Ascending aorta (tissue), 2 donors: ENCODE data around the gene RUBCN. TPM values are rescaled to one million over a fixed set of nuclear protein-coding genes. Genes with fewer than 3 reads are reported as not detected.
A peak's percentile ranks its signal among the peaks of the same experiment; 100 is the strongest.
"Not testable (repeated sequence)": the region's sequence is repeated elsewhere in the genome, so short reads cannot be mapped to it uniquely, and the experiment has no call there.

Source experiments
- DNase-seq, 2 donors: peaks; one replicate each; pipeline ENCODE4 v3.0.0-alpha.2; 2019; ENCODE audit warnings: low spot score in 2 of 2
- H3K27ac ChIP-seq, 2 donors: fragments of 200-600 bp; sonication (generic); one replicate each; pipeline ENCODE4 v1.5.1; 2016 to 2017; ENCODE audit warnings: mild to moderate bottlenecking in 1 of 2
- H3K27me3 ChIP-seq: fragments of 200-600 bp; sonication (generic); one replicate; pipeline ENCODE4 v1.5.1; 2017
- H3K36me3 ChIP-seq, 2 donors: fragments of 200-600 bp; sonication (generic); one replicate each; pipeline ENCODE4 v1.5.1; 2016
- H3K4me1 ChIP-seq, 2 donors: fragments of 200-600 bp; sonication (generic); one replicate each; pipeline ENCODE4 v1.5.1; 2016 to 2017; ENCODE audit warnings: mild to moderate bottlenecking in 1 of 2
- H3K4me3 ChIP-seq, 2 donors: fragments of 200-600 bp; sonication (generic); one replicate each; pipeline ENCODE4 v1.5.1; 2016 to 2017; ENCODE audit warnings: mild to moderate bottlenecking in 1 of 2
- H3K9me3 ChIP-seq, 2 donors: fragments of 200-600 bp; sonication (generic); one replicate each; pipeline ENCODE4 v1.5.1; 2016
- intact Hi-C: fragments of 100-400 bp; cut with DNase I; formaldehyde crosslinking; loops from one replicate; pipeline ENCODE4 v1.15.1; 2023
- total RNA-seq: library from RNA; depleted of rRNA; stranded (reverse); fragments of >200 nt; gene quantifications from one replicate; pipeline ENCODE4 v1.1.0, GENCODE V29; 2016
- TF ChIP-seq, protein P1 (sequence below), 3 experiments: fragments of 200-600 bp in 2 of 3; fragments of 450-650 bp in 1 of 3; sonication (generic) in 2 of 3; IDR thresholded peaks; one replicate each; pipeline ENCODE4 v1.5.1; 2016 to 2019; ENCODE audit warnings: antibody characterized with exemption in 3 of 3, mild to moderate bottlenecking in 1 of 3, moderate library complexity in 1 of 3

The RUBCN gene
- total RNA-seq, 1 donor from 2014 or later = 27.4 TPM

DNA sequence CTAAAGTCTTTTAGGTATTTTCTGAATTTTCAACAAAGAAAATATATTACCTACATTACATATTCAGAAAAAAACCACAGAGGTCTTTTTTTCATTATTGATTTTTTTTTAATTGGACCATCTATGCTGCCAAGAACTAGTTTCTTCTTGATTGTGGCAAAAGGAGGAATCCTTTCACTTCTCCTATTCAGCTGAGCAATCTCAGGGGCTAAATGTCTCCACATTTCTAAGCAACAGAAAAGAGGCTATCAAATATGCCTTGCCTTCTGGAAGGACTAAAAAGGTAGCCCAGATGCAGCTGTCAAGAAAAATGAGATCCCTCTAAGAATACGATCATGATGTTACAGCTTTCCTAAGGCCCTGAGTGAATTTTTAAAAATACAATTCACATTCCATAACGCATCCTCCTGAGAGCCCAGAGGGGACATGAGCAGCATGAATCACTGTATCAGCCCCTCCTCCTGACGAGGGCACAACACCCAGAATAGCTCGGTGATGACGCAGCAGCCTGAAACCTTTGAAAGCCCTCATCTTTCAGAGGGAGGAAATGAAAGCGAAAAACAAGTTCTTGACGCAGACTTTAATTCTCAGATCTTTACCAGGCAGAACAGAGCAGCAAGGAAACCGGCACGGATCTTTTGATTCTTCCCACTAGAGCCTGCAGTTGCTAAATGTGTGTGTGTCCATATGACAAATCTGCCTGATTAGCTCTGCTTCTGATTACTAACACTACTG lies 24.6 kb downstream of the RUBCN start:
- intact Hi-C loops = loop anchor here (1.0 to 2.0 kb wide), 2 partner anchors 24 to 37 kb away; partner anchors contain the start of genes FYTTD1 and RUBCN
- peak overlapping the region; percentile 52 to 60 for H3K4me3 ChIP-seq
- H3K27ac ChIP-seq = peak overlapping the region; percentile 93
- H3K4me1 ChIP-seq = peaks cover 11 to 14% of the 10 kb centered on the region in 2 donors
- H3K9me3 ChIP-seq = no peaks in the 10 kb centered on the region
- peak; percentile 79 to 95 for DNase-seq
- TF ChIP-seq, protein P1, sequence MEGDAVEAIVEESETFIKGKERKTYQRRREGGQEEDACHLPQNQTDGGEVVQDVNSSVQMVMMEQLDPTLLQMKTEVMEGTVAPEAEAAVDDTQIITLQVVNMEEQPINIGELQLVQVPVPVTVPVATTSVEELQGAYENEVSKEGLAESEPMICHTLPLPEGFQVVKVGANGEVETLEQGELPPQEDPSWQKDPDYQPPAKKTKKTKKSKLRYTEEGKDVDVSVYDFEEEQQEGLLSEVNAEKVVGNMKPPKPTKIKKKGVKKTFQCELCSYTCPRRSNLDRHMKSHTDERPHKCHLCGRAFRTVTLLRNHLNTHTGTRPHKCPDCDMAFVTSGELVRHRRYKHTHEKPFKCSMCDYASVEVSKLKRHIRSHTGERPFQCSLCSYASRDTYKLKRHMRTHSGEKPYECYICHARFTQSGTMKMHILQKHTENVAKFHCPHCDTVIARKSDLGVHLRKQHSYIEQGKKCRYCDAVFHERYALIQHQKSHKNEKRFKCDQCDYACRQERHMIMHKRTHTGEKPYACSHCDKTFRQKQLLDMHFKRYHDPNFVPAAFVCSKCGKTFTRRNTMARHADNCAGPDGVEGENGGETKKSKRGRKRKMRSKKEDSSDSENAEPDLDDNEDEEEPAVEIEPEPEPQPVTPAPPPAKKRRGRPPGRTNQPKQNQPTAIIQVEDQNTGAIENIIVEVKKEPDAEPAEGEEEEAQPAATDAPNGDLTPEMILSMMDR (IDR thresholded peaks at IDR 0.05) = no peak
- no peaks in the 10 kb centered on the region for H3K27me3 ChIP-seq
- peaks cover under 1 to 3% of the 10 kb centered on the region in 2 donors for H3K36me3 ChIP-seq

DNA sequence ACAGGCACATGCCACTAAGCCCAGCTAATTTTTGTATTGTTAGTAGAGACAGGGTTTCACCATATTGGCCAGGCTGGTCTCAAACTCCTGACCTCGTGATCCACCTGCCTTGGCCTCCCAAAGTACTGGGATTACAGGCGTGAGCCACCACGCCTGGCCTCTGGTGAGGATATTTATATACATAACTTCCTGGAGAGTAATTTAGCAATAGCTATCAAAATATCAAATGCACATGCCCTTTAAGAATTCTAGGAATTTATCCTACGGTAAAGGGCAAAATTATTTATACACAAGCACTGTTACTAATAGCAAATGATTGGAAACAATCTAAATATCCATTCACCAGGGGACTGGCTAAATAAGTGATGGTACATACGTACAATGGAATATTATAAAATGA lies 25.7 kb downstream of the RUBCN start:
- peaks cover 11 to 14% of the 10 kb centered on the region in 2 donors for H3K4me1 ChIP-seq
- H3K9me3 ChIP-seq, intact Hi-C loops, H3K27me3 ChIP-seq, H3K4me3 ChIP-seq, H3K36me3 ChIP-seq, DNase-seq: not testable (repeated sequence)
- peak overlapping the region; percentile 93 for H3K27ac ChIP-seq

DNA sequence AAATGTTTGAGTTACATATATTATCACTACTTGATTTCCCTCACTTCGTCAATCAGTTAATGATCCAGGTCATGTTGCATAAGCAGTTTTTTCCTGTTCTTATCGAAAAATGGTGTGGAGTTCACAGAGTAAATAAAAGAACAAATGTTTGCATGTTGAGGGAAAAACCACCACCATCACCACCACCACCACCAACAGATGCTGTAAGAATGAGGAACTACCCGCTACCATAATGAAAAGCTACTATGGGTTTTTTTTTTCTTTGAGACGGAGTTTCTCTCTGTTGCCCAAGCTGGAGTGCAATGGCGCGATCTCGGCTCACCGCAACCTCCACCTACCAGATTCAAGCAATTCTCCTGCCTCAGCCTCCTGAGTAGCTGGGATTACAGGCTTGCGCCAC lies 27.6 kb downstream of the RUBCN start:
- no peak overlapping the region for H3K4me3 ChIP-seq
- DNase-seq = no peak
- peaks cover 11 to 14% of the 10 kb centered on the region in 2 donors for H3K4me1 ChIP-seq
- intact Hi-C loops = no loop called here
- no peak overlapping the region for H3K27ac ChIP-seq
- TF ChIP-seq, protein P1 (IDR thresholded peaks at IDR 0.05) = no peak
- H3K27me3 ChIP-seq = no peaks in the 10 kb centered on the region
- no peaks in the 10 kb centered on the region for H3K9me3 ChIP-seq
- peaks cover 6 to 12% of the 10 kb centered on the region in 2 donors for H3K36me3 ChIP-seq

DNA sequence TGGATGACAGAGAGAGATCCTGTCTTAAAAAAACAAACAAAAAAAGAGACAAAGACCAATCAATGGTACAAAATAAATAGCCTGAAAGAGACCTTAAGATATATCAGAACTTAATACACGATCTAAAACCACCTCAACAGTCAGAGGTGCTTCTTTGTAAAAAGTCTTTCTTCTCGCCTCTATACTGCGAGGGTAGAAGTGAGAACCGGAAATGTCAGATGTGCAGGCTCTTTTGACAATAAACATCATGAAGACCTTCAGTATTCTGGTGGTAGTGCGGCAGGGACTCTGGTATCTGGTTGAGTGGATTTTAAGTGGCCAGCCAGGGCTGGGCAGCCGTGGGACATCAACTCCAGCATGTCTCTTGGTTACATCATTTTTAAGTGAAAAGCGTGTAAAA lies 30.0 kb downstream of the RUBCN start:
- Histone ChIP-seq H3K27me3 (no peaks in the 10 kb centered on the region), H3K36me3 (peaks cover 17 to 36% of the 10 kb centered on the region in 2 donors)
- TF ChIP-seq, protein P1 (IDR thresholded peaks at IDR 0.05) = no peak

DNA sequence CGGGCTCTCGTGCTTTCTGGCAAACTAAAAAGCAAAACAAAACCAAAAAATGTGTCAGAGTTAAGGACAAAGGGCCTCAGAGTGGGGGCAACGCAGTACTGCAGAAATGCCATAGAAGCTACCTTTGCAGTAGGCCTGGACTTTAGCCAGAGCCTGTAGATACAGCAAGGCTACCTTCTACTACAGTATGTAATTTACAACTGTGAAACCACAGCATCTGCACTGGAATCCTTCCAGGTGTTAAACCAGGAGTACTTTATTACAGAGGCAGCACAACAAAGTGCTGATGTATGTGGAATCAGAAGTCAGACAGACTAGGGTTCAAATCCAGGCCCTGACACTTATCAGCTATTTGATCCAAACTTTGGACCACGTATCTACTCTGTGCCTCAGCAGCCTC lies 34.9 kb downstream of the RUBCN start:
- H3K36me3 ChIP-seq = peaks cover 47 to 81% of the 10 kb centered on the region in 2 donors
- no peaks in the 10 kb centered on the region for H3K4me1 ChIP-seq
- H3K9me3 ChIP-seq = no peaks in the 10 kb centered on the region
- H3K27me3 ChIP-seq = no peaks in the 10 kb centered on the region
- H3K4me3 ChIP-seq = no peak overlapping the region
- TF ChIP-seq, protein P1 (IDR thresholded peaks at IDR 0.05) = no peak
- intact Hi-C loops = no loop called here
- H3K27ac ChIP-seq = no peak overlapping the region
- DNase-seq = peak in 1 of 2 donors; percentile 21

More for the DNA sequence above, 30.0 kb downstream of the RUBCN start:
- Histone ChIP-seq H3K9me3 (no peaks in the 10 kb centered on the region), H3K27ac (no peak overlapping the region), H3K4me3 (no peak overlapping the region), H3K4me1 (no peaks in the 10 kb centered on the region)
- intact Hi-C loops = no loop called here
- no peak for DNase-seq

DNA sequence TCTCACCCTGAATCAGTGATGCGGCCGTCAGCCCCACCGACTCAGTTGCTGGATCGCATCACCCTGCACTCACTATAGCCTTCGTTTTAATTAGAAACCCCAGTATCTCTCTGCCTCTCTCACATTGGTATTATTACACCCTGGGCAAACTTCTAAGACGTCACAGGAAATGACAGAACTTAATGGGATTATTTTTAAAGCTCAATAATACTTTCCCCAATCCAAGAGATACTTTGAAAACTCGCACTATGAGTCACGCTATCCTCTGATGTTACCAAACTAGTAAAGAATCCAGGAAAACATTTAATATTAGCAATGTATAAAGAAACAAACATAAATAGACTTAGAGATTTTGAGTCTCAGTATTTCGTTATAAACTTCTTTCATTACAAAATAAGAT lies 36.6 kb downstream of the RUBCN start:
- Histone ChIP-seq H3K4me3 (no peak overlapping the region), H3K9me3 (no peaks in the 10 kb centered on the region), H3K4me1 (no peaks in the 10 kb centered on the region), H3K36me3 (peaks cover 60 to 96% of the 10 kb centered on the region in 2 donors), H3K27ac (no peak overlapping the region), H3K27me3 (no peaks in the 10 kb centered on the region)
- TF ChIP-seq, protein P1 (IDR thresholded peaks at IDR 0.05) = no peak
- intact Hi-C loops = no loop called here
- DNase-seq = no peak
